ENCODE measurements around the gene SLC44A4. TPM values are rescaled to one million over a fixed set of nuclear protein-coding genes. Genes with fewer than 3 reads are reported as not detected.

Gene SLC44A4
- total and polyA plus RNA-seq, 9 of the 15 experiments (the other 6 are each of a cell fraction or from before 2014, with no cell fraction given): 7.9 to 18.6 (median 11.2) TPM

DNA sequence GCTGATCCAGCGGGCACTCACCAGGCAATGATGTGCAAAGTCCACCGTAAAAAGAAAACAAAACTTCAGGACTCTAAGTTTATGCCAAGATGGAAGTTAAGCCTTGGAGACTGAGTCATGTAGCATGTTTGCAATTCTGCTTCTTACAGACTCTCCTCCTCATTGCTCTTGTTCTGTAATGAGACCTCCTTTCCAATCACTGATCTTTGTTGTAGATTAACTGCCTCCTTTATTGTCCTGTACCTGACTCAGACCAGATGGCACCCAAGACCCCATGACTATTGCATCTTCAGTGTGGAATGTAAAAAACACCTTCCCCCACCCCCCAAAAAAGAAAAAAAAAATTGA lies 27.3 kb downstream of the SLC44A4 start:
- Histone ChIP-seq H3K9me1 (ENCODE audit: control insufficient read depth, insufficient read depth, low read length) (no peaks in the 10 kb centered on the region), H3K4me2 (ENCODE audit: insufficient read depth, low read length) (no peak overlapping the region), H3K4me1 (replicated peaks in 1 of 2; ENCODE audit: control insufficient read depth in 2 of 2, insufficient read depth in 2 of 2, low read length in 2 of 2) (peaks cover 0 to 8% of the 10 kb centered on the region in 2 experiments; a peak in 2 of 5 replicates), H3K4me3 (no peak overlapping the region), H2AFZ (ENCODE audit: low read depth, low read length) (peak overlapping the region; percentile 4; the same call in 1 of the 2 replicates), H3K27me3 (ENCODE audit: control insufficient read depth in 2 of 2, insufficient read depth in 2 of 2, low read length in 2 of 2) (no peaks in the 10 kb centered on the region), H3K36me3 (ENCODE audit: control insufficient read depth, insufficient read depth, low read length) (no peaks in the 10 kb centered on the region), H3K9ac (ENCODE audit: insufficient read depth in 1 of 2, low read depth in 2 of 2, low read length in 2 of 2) (no peak overlapping the region), H3K9me3 (replicated peaks; ENCODE audit: control insufficient read depth, insufficient read depth, low read depth, low read length) (no peaks in the 10 kb centered on the region; the same call in 1 of the 2 replicates), H3K79me2 (ENCODE audit: control insufficient read depth, insufficient read depth, low read length) (no peaks in the 10 kb centered on the region), H4K20me1 (replicated peaks; ENCODE audit: control insufficient read depth, insufficient read depth, low read length) (no peaks in the 10 kb centered on the region), H3K27ac (ENCODE audit: extremely low read depth, low read depth, low read length) (no peak overlapping the region)
- in situ Hi-C loops (cut with MboI): no loop called here
- intact Hi-C loops (cut with micrococcal nuclease): no loop called here
- DNase-seq (ENCODE audit: extremely low read depth in 1 of 4, low spot score in 3 of 4) (no peak), FAIRE-seq (no peak), ATAC-seq (no peak)
- WGBS (ENCODE audit: insufficient coverage, low coverage, missing lambda C conversion rate): 22% methylated on average over 2 of the region's 2 CpGs
- CTCF ChIA-PET (ENCODE audit: low intra/inter-chr PET ratio): interaction anchor here (0.9 kb wide), 1 partner anchor 126 kb away, joined by 3 read pairs; no protein-coding TSS in a partner anchor
- BruUV-seq (replicated peaks): no TSS peak
- POLR2A ChIA-PET: interaction anchor here (1.0 to 15.7 kb wide), 5 partner anchors 8 to 200 kb away, joined by 3 to 229 read pairs (median 4); partner anchors contain the start of gene GPANK1
- TF ChIP-seq TARDBP (IDR thresholded peaks at IDR 0.05) (no peak), MAFK (IDR thresholded peaks at IDR 0.05; ENCODE audit: low read length) (no peak), NR2F6 (CRISPR knock-in tag; IDR thresholded peaks at IDR 0.05) (no peak), ETV5 (CRISPR knock-in tag; IDR thresholded peaks at IDR 0.05; ENCODE audit: low read depth) (no peak), ETS1 (conservative IDR thresholded peaks at IDR 0.05; ENCODE audit: control insufficient read depth, low read depth, low read length) (0 out of 2 replicates have a peak, but pooled peaks have one; percentile 36), IFI16 (CRISPR knock-in tag; IDR thresholded peaks at IDR 0.05) (no peak), NR2C2 (CRISPR knock-in tag; IDR thresholded peaks at IDR 0.05) (no peak), NR2C2 (tag; IDR thresholded peaks at IDR 0.05) (no peak), NCOA2 (IDR thresholded peaks at IDR 0.05; ENCODE audit: partially characterized antibody in 2 of 2) (no peak), SP2 (IDR thresholded peaks at IDR 0.05; ENCODE audit: extremely low read depth, low read depth, low read length, poor library complexity, severe bottlenecking) (no peak)
- TF ChIP-seq, protein P1, sequence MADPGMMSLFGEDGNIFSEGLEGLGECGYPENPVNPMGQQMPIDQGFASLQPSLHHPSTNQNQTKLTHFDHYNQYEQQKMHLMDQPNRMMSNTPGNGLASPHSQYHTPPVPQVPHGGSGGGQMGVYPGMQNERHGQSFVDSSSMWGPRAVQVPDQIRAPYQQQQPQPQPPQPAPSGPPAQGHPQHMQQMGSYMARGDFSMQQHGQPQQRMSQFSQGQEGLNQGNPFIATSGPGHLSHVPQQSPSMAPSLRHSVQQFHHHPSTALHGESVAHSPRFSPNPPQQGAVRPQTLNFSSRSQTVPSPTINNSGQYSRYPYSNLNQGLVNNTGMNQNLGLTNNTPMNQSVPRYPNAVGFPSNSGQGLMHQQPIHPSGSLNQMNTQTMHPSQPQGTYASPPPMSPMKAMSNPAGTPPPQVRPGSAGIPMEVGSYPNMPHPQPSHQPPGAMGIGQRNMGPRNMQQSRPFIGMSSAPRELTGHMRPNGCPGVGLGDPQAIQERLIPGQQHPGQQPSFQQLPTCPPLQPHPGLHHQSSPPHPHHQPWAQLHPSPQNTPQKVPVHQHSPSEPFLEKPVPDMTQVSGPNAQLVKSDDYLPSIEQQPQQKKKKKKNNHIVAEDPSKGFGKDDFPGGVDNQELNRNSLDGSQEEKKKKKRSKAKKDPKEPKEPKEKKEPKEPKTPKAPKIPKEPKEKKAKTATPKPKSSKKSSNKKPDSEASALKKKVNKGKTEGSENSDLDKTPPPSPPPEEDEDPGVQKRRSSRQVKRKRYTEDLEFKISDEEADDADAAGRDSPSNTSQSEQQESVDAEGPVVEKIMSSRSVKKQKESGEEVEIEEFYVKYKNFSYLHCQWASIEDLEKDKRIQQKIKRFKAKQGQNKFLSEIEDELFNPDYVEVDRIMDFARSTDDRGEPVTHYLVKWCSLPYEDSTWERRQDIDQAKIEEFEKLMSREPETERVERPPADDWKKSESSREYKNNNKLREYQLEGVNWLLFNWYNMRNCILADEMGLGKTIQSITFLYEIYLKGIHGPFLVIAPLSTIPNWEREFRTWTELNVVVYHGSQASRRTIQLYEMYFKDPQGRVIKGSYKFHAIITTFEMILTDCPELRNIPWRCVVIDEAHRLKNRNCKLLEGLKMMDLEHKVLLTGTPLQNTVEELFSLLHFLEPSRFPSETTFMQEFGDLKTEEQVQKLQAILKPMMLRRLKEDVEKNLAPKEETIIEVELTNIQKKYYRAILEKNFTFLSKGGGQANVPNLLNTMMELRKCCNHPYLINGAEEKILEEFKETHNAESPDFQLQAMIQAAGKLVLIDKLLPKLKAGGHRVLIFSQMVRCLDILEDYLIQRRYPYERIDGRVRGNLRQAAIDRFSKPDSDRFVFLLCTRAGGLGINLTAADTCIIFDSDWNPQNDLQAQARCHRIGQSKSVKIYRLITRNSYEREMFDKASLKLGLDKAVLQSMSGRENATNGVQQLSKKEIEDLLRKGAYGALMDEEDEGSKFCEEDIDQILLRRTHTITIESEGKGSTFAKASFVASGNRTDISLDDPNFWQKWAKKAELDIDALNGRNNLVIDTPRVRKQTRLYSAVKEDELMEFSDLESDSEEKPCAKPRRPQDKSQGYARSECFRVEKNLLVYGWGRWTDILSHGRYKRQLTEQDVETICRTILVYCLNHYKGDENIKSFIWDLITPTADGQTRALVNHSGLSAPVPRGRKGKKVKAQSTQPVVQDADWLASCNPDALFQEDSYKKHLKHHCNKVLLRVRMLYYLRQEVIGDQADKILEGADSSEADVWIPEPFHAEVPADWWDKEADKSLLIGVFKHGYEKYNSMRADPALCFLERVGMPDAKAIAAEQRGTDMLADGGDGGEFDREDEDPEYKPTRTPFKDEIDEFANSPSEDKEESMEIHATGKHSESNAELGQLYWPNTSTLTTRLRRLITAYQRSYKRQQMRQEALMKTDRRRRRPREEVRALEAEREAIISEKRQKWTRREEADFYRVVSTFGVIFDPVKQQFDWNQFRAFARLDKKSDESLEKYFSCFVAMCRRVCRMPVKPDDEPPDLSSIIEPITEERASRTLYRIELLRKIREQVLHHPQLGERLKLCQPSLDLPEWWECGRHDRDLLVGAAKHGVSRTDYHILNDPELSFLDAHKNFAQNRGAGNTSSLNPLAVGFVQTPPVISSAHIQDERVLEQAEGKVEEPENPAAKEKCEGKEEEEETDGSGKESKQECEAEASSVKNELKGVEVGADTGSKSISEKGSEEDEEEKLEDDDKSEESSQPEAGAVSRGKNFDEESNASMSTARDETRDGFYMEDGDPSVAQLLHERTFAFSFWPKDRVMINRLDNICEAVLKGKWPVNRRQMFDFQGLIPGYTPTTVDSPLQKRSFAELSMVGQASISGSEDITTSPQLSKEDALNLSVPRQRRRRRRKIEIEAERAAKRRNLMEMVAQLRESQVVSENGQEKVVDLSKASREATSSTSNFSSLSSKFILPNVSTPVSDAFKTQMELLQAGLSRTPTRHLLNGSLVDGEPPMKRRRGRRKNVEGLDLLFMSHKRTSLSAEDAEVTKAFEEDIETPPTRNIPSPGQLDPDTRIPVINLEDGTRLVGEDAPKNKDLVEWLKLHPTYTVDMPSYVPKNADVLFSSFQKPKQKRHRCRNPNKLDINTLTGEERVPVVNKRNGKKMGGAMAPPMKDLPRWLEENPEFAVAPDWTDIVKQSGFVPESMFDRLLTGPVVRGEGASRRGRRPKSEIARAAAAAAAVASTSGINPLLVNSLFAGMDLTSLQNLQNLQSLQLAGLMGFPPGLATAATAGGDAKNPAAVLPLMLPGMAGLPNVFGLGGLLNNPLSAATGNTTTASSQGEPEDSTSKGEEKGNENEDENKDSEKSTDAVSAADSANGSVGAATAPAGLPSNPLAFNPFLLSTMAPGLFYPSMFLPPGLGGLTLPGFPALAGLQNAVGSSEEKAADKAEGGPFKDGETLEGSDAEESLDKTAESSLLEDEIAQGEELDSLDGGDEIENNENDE (IDR thresholded peaks at IDR 0.05; ENCODE audit: low read depth, low read length): no peak
